ENCODE data around the gene PCDHAC2.
A peak's percentile ranks its signal among the peaks of the same experiment; 100 is the strongest.

Gene PCDHAC2

GRCh38 chr5:140988608-140989007, 22.3 kb downstream of the PCDHAC2 start:
- no peak for DNase-seq

DNA sequence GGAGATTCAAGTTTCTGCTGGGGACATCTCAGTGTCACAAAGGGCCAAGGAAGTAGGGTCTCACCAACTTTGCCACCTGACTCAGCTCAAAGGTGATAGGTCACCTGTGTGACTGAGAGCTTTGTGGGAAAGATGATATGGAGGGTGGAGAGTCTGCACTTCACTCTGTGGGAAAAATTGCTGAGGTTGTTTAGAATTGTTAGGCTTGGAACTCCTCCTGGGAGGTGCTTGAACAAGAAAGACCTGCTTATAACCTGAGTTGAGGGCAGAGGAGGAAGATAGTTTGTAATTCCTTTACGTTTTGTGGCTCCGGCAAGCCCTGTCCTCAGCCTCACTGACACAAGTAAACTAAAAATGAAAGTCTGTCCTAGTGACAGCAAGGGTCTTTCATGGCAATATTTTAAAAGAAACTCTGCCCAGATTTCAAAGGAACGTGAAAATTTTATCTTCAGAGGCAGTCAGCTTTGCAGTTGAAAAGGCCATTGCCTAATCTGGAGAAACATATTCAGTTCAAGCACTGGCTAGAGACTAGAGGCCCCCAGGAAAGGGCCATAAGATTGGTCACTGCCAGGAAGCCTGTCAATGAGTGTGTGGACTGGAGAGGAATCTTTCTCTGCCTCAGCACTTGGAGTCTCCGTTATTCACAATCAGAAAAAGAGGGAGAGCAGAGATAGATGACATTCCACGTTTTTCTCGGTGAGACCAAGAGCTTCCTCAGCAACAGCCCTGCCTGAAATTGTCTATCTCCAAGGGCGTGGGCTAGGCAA, 23.2 kb downstream of the PCDHAC2 start:
- DNase-seq, result no peak

GRCh38 chr5:140992828-140993227, 26.6 kb downstream of the PCDHAC2 start:
- DNase-seq, result no peak

DNA sequence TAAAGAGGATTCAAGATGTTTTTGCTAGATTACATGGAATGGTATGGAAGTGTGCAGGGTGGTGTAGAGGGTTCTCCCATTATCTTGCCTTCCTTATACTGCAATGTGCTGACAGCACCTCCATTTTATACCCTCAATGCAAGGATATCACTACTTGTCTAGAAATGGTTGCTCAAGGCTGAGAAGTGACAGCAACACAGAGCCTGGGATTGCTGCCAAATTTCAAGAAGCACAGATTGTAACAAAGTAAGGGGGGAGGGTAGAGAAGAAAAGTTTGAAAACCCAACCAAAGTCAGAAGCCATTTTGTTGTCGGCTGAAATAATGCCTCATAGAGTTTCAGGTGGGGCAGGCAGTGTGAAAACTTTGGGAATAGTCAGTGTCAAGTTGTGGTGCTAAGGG, 29.8 kb downstream of the PCDHAC2 start:
- no peak for DNase-seq

GRCh38 chr5:140998921-140999410, 32.7 kb downstream of the PCDHAC2 start:
- no peak for DNase-seq

GRCh38 chr5:141001446-141001843, 35.2 kb downstream of the PCDHAC2 start:
- DNase-seq, result no peak

DNA sequence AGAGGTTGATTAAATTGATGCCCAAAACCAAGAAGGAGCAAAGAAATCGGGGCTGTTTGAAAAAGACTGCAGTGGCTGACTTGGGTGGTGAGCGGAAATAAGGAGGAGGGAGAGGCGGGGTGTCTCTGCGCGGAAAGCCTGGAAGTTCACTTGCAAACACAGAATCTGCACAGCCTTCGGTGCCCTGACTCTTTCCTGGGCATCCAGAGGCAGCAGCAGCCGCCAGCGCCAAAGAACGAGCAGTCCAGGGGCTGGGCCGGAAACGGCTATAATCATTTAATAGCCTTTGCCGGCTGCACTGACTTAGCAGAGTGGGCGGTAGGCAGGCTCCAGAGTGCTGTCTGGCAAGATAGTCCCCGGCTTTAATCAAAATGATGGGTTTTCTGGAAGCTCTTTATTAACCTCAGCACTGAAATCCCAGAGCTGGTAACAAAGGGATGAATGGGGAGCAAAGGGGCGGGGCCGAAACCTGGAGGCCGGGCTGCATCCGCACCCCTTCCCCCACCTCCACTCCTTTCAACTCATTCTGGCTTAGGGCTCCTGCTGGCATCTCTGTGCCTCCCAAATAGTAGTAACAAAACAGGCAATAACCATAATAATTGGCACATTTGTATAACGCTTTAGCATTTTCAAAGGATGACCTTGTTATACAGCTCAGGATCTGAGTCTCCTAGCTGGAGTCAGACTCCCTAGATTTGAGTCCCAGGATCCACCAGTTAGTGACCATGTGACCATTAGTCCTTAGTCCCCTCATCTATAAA, 35.7 kb downstream of the PCDHAC2 start:
- DNase-seq, result peak; percentile 0

DNA sequence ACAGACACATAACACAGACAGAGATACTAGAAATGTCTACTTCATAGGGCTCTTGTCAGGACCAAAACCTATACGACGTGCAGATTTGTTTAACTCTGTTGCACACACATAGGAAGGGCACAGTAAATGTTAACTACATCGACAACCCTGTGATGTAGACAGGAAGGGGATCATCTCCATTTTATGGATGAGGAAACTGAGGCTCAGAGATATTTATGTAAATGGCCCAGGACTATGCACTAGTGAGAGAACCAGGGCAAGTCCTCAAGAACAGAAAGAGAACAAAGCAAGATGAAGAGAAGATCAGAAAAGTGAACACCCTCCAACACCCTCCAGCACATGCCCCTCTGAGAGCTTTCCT, 36.3 kb downstream of the PCDHAC2 start:
- no peak for DNase-seq

DNA sequence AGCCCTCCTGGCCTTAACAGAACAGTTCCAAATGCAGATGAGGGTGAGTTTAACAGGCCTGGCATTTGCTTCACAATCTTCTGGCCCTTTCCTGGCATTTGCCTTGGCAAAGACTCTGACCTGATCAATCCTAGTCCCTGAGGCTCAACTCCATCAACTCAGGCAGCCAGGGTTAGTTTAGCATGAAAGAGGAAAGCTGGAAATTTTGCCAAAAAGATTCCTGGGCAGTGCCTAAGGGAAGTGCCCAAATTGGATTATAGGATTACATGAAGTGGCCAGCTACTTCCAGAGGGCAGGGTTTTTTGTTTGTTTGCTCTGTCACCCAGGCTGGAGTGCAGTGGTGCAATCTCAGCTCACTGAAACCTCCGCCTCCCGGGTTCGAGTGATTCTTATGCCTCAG, 36.8 kb downstream of the PCDHAC2 start:
- no peak for DNase-seq

DNA sequence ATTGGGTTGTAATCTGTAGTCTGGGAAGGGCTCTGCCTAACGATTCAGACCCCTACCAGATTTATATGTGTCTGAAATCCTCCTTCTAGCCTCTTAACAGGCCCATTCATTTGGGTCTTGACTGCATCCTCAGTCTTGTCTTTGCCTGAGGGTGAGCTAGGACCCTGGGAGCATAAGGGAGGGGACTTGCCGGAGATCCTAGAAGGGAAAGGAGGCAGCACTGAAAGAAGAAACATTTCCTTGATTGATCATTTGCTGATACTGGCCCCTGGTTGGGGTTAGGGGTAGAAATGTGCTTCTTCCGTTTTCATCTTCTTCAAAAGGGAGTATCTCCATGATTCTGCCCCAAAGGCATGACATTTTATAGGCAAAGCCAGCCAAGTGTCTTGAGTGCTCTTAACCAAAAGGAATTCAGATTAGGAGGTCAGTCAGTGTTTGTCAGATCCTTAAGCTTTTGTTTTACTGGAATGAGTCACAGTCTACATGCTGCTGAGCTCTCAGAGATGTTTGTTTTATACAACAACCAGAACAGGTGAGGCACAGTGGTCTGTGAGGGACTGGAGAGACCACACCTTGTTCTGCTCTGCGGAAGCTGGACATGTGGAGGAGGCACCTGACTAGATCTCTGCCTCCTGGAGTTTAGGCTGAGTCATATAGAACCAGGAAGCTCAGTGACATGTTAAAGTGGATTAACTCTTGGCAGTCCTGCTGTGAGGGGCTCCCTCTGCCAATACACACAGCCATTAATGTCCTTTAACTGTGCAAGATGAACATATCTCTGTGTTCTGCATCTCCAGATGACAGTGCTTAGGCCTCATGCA, 37.7 kb downstream of the PCDHAC2 start:
- DNase-seq, result no peak

DNA sequence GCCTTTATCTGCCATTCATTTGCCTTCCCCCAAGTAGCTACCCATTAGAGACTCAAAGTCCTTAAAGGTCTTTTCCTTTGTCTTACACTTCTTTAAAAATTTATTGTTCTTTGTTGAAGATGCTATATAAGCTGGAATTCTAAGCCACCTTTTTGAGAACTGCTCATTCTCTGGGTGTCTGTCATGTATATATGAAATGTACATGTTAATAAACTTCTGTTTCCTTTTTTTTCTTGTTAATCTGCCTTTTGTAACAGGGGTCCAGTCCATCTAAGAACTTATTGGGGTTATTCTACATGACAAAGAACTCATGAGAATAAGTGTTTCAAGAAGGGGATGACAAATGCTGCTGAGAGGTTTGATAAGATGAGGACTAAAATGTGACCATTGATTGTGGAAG, 41.5 kb downstream of the PCDHAC2 start:
- DNase-seq, result no peak

- DNase-seq, result no peak
Observed at GRCh38 chr5:141010047-141010793, 43.9 kb downstream of the PCDHAC2 start.

DNA sequence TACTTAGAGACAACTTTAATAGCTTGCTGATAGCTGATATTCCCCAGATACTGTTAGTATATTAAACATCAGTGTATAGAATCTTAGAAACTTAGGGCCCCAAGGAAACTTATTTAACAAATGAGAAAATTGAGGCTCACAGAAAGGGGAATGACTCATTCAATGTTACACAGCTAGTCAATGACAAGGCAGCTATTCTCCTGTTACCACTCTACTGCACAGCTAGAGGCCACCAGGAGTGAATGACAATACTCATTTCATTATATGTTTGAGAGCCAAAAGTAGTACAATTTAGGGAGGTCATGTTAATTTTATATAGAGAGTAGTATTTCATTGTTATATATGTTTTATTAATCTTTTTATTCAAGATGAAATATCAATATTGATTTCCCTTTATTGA, 51.7 kb downstream of the PCDHAC2 start:
- no peak for DNase-seq

All from fibroblast of skin of back (primary cell).